ENCODE results near the gene DLX4. TPM values are rescaled to one million over a fixed set of nuclear protein-coding genes. Genes with fewer than 3 reads are reported as not detected.

Gene DLX4
- polyA plus RNA-seq, 1 donor = 3.9 TPM

DNA sequence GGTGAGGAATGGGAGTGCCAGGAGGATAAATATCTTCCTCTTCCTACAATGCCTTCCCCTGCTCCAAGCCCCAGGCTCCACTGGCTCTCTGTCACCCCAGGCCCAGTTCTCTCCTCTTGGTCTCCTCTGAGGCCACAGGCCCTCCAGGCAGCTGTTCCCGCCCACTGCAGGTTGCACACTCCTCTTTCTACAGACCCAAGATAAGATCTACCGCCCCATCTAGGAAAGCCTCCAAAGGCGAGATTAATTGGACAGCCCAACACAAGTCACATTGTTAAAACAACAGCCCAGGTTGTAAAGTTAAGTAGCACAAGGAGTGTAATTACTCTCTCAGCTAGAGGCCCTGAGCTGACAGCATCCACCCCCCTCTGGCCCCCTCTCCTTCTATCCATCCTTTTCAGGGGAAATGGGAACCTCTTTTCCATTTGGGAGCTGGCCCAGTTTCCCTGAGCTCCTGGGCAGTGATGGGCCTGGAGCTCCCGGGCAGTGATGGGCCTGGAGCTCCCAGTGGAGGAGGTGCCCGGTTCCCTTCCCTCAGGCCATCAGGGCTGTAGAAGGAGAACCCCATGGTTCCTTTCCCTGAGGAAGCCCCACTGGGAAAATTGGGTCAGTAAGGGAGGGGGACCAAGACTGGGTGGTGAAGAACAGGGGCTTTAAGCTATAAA, 7.3 kb downstream of the DLX4 start:
- H3K9me3 ChIP-seq (ENCODE audit: control insufficient read depth, low read depth, low read length) = peaks cover 18% of the 10 kb centered on the region
- H3K27me3 ChIP-seq (ENCODE audit: control insufficient read depth, insufficient read depth, low read length) = peaks cover 96% of the 10 kb centered on the region
- no peaks in the 10 kb centered on the region for H3K36me3 ChIP-seq (ENCODE audit: control insufficient read depth, insufficient read depth, low read length)
- no peak overlapping the region for H3K4me3 ChIP-seq (ENCODE audit: low read length)
- no CpG with 5 or more reads among the region's 5 CpGs for WGBS (ENCODE audit: insufficient coverage, low lambda C conversion rate)
- peaks cover 14% of the 10 kb centered on the region for H3K4me1 ChIP-seq (ENCODE audit: control insufficient read depth, insufficient read depth, low read length)
- H3K27ac ChIP-seq (ENCODE audit: low read length) = no peak overlapping the region
- peak in 1 of 2 donors; percentile 38 for DNase-seq

GRCh38 chr17:49976828-49977202, 7.8 kb downstream of the DLX4 start:
- Histone ChIP-seq H3K27me3 (ENCODE audit: control insufficient read depth, insufficient read depth, low read length) (peaks cover 91% of the 10 kb centered on the region), H3K4me1 (ENCODE audit: control insufficient read depth, insufficient read depth, low read length) (peaks cover 9% of the 10 kb centered on the region), H3K9me3 (ENCODE audit: control insufficient read depth, low read depth, low read length) (peaks cover 13% of the 10 kb centered on the region), H3K36me3 (ENCODE audit: control insufficient read depth, insufficient read depth, low read length) (no peaks in the 10 kb centered on the region), H3K27ac (ENCODE audit: low read length) (no peak overlapping the region), H3K4me3 (ENCODE audit: low read length) (no peak overlapping the region)
- WGBS (ENCODE audit: insufficient coverage, low lambda C conversion rate) = no CpG with 5 or more reads among the region's 4 CpGs
- no peak for DNase-seq

- H3K9me3 ChIP-seq (ENCODE audit: control insufficient read depth, low read depth, low read length) = peaks cover 4% of the 10 kb centered on the region
- H3K36me3 ChIP-seq (ENCODE audit: control insufficient read depth, insufficient read depth, low read length) = no peaks in the 10 kb centered on the region
- H3K4me3 ChIP-seq (ENCODE audit: low read length) = no peak overlapping the region
- WGBS (ENCODE audit: insufficient coverage, low lambda C conversion rate) = no CpG with 5 or more reads among the region's 7 CpGs
- no peak for DNase-seq
- H3K27me3 ChIP-seq (ENCODE audit: control insufficient read depth, insufficient read depth, low read length) = peaks cover 87% of the 10 kb centered on the region
- peaks cover under 1% of the 10 kb centered on the region for H3K4me1 ChIP-seq (ENCODE audit: control insufficient read depth, insufficient read depth, low read length)
- no peak overlapping the region for H3K27ac ChIP-seq (ENCODE audit: low read length)
These were observed 8.7 kb downstream of the DLX4 start for GRCh38 chr17:49977463-49978389.

- no CpG with 5 or more reads among the region's 13 CpGs for WGBS (ENCODE audit: insufficient coverage, low lambda C conversion rate)
- Histone ChIP-seq H3K27ac (ENCODE audit: low read length) (no peak overlapping the region), H3K9me3 (ENCODE audit: control insufficient read depth, low read depth, low read length) (no peaks in the 10 kb centered on the region), H3K27me3 (ENCODE audit: control insufficient read depth, insufficient read depth, low read length) (peaks cover 82% of the 10 kb centered on the region), H3K4me1 (ENCODE audit: control insufficient read depth, insufficient read depth, low read length) (no peaks in the 10 kb centered on the region), H3K36me3 (ENCODE audit: control insufficient read depth, insufficient read depth, low read length) (no peaks in the 10 kb centered on the region), H3K4me3 (ENCODE audit: low read length) (no peak overlapping the region)
- DNase-seq = no peak
These were observed 9.5 kb downstream of the DLX4 start for GRCh38 chr17:49978501-49978900.

DNA sequence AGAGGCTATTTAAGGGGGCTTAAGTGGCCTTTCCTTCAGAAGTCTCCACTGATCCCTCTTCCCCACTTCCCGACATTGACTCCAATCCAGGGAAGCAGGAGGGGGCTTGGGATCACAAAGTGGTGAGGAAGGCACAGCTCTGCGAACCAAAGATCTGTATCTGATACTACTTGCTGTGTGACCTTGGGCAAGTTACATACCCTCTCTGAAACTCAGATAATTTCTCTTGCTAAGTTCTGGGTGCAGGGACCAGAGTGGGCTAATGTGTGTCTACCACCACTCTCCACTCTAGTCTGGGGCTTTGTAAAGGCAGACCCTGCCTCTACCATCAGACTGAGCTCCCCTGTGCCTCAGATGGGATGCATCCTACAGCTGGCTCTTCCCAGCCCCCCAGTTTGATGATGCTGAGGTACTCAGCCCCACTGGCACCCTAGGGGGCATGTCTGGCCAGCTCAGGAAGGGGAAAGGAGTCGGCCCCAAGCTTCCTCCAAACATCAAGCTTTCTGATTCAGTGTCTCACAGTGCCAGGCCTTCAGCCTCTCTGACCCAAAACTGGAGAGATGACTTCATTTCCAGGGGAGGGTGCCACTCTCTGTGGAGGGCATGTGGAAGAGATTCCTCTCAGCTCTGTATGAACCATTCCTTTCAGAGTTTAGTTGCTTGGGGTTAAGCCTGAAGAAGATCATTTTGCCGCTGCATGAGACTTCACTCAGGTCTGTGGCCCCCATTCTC, 10.9 kb downstream of the DLX4 start:
- no peaks in the 10 kb centered on the region for H3K36me3 ChIP-seq (ENCODE audit: control insufficient read depth, insufficient read depth, low read length)
- H3K4me3 ChIP-seq (ENCODE audit: low read length) = no peak overlapping the region
- no peak overlapping the region for H3K27ac ChIP-seq (ENCODE audit: low read length)
- H3K4me1 ChIP-seq (ENCODE audit: control insufficient read depth, insufficient read depth, low read length) = no peaks in the 10 kb centered on the region
- H3K27me3 ChIP-seq (ENCODE audit: control insufficient read depth, insufficient read depth, low read length) = peaks cover 72% of the 10 kb centered on the region
- WGBS (ENCODE audit: insufficient coverage, low lambda C conversion rate) = 100% methylated on average over 1 of the region's 4 CpGs
- no peak for DNase-seq
- H3K9me3 ChIP-seq (ENCODE audit: control insufficient read depth, low read depth, low read length) = no peaks in the 10 kb centered on the region

DNA sequence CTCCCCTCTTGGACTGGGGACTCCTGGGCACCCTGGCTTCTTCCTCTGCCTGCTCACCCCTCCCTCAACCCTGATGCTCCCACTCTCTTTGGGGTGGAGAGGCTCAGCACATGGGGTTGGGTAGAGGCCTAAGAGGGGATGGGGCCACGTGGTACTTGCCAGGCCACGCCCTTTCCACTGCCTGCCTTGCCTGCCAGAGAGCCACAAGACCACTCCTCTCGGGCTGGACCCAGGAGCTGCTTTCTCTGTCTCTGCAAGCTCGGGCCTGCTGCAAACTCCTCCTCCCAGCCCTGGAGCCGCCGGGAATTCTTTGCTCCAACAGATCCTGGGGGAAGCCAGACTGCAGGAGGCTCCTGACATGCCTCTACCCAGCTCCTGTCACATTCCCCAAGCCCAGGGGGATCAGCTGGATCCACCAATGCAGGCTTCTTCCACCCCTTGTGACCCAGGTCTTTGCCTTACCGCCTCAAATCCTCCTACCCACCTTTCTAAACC, 11.8 kb downstream of the DLX4 start:
- no CpG with 5 or more reads among the region's 7 CpGs for WGBS (ENCODE audit: insufficient coverage, low lambda C conversion rate)

GRCh38 chr17:49984283-49984682, 15.3 kb downstream of the DLX4 start:
- DNase-seq = no peak
- H3K27ac ChIP-seq (ENCODE audit: low read length) = no peak overlapping the region
- H3K4me3 ChIP-seq (ENCODE audit: low read length) = no peak overlapping the region
- no peaks in the 10 kb centered on the region for H3K4me1 ChIP-seq (ENCODE audit: control insufficient read depth, insufficient read depth, low read length)
- no peaks in the 10 kb centered on the region for H3K36me3 ChIP-seq (ENCODE audit: control insufficient read depth, insufficient read depth, low read length)
- H3K9me3 ChIP-seq (ENCODE audit: control insufficient read depth, low read depth, low read length) = peaks cover 5% of the 10 kb centered on the region
- peaks cover 73% of the 10 kb centered on the region for H3K27me3 ChIP-seq (ENCODE audit: control insufficient read depth, insufficient read depth, low read length)
- no CpG with 5 or more reads among the region's 3 CpGs for WGBS (ENCODE audit: insufficient coverage, low lambda C conversion rate)

More for the DNA sequence above, 11.8 kb downstream of the DLX4 start:
- Histone ChIP-seq H3K4me3 (ENCODE audit: low read length) (no peak overlapping the region), H3K27ac (ENCODE audit: low read length) (no peak overlapping the region), H3K9me3 (ENCODE audit: control insufficient read depth, low read depth, low read length) (no peaks in the 10 kb centered on the region), H3K36me3 (ENCODE audit: control insufficient read depth, insufficient read depth, low read length) (no peaks in the 10 kb centered on the region), H3K27me3 (ENCODE audit: control insufficient read depth, insufficient read depth, low read length) (peaks cover 71% of the 10 kb centered on the region), H3K4me1 (ENCODE audit: control insufficient read depth, insufficient read depth, low read length) (no peaks in the 10 kb centered on the region)
- DNase-seq = no peak

DNA sequence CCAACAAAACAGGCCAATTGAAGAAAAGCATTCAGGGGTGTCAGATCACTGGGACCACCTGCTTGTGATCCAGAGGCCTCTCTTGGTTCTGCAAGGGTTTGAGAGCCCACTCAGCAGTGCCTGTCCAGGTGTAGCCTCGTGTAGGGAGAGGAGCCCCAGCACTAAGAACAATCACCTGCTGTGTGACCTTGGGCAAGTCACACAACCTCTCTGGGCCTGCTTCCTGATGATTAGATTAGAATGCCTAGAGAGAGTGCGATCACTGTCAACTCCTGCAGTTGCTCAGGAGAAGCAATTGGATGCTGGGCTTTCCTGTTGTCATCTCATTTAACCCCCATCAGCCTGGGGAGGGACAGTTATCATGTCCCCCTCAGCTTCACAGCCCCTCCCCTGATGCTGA, 15.8 kb downstream of the DLX4 start:
- no peak for DNase-seq
- peaks cover 73% of the 10 kb centered on the region for H3K27me3 ChIP-seq (ENCODE audit: control insufficient read depth, insufficient read depth, low read length)
- H3K4me3 ChIP-seq (ENCODE audit: low read length) = no peak overlapping the region
- H3K36me3 ChIP-seq (ENCODE audit: control insufficient read depth, insufficient read depth, low read length) = no peaks in the 10 kb centered on the region
- H3K9me3 ChIP-seq (ENCODE audit: control insufficient read depth, low read depth, low read length) = peaks cover 5% of the 10 kb centered on the region
- no peak overlapping the region for H3K27ac ChIP-seq (ENCODE audit: low read length)
- H3K4me1 ChIP-seq (ENCODE audit: control insufficient read depth, insufficient read depth, low read length) = no peaks in the 10 kb centered on the region
- WGBS (ENCODE audit: insufficient coverage, low lambda C conversion rate) = no CpG with 5 or more reads among the region's 2 CpGs

GRCh38 chr17:49985310-49985990, 16.5 kb downstream of the DLX4 start:
- H3K9me3 ChIP-seq (ENCODE audit: control insufficient read depth, low read depth, low read length) = peaks cover 5% of the 10 kb centered on the region
- no CpG with 5 or more reads among the region's 3 CpGs for WGBS (ENCODE audit: insufficient coverage, low lambda C conversion rate)
- no peak overlapping the region for H3K4me3 ChIP-seq (ENCODE audit: low read length)
- peaks cover 73% of the 10 kb centered on the region for H3K27me3 ChIP-seq (ENCODE audit: control insufficient read depth, insufficient read depth, low read length)
- no peak overlapping the region for H3K27ac ChIP-seq (ENCODE audit: low read length)
- no peak for DNase-seq
- no peaks in the 10 kb centered on the region for H3K4me1 ChIP-seq (ENCODE audit: control insufficient read depth, insufficient read depth, low read length)
- no peaks in the 10 kb centered on the region for H3K36me3 ChIP-seq (ENCODE audit: control insufficient read depth, insufficient read depth, low read length)
